CD14-positive monocyte (primary cell): Measurements from ENCODE around the gene SYNCRIP. TPM values are rescaled to one million over a fixed set of nuclear protein-coding genes. Genes with fewer than 3 reads are reported as not detected.
"Not testable (repeated sequence)": the region's sequence is repeated elsewhere in the genome, so short reads cannot be mapped to it uniquely, and the experiment has no call there.

Source experiments
- DNase-seq, 3 donors: peaks; one replicate each; pipeline ENCODE4 v3.0.0-alpha.2; 2011 to 2022
- H2AFZ ChIP-seq: 2 replicates; pipeline ENCODE4 v1.6.0; 2012; ENCODE audit warnings: mild to moderate bottlenecking, low read depth, low read length, inconsistent platforms; ENCODE audit not compliant: insufficient read depth, poor library complexity, severe bottlenecking
- H3K27ac ChIP-seq, 2 donors: 1 replicate in 1 of 2; 2 replicates in 1 of 2; pipeline ENCODE4 v1.5.1; 2012 to 2013; ENCODE audit warnings: low read length in 2 of 2, control low read depth in 1 of 2, inconsistent platforms in 1 of 2, low read depth in 1 of 2, mild to moderate bottlenecking in 1 of 2
- H3K27me3 ChIP-seq, 2 donors: one replicate each; pipeline versions ENCODE4 v1.6.0 to v1.6.1; 2011 to 2013; ENCODE audit warnings: low read length in 2 of 2; ENCODE audit not compliant: control insufficient read depth in 2 of 2, insufficient read depth in 2 of 2
- H3K36me3 ChIP-seq, 2 donors: replicated peaks in 1 of 2; 1 replicate in 1 of 2; 2 replicates in 1 of 2; pipeline versions ENCODE4 v1.5.1 to v1.6.1; 2012 to 2013; ENCODE audit warnings: low read length in 2 of 2, control low read depth in 1 of 2, inconsistent platforms in 1 of 2, mild to moderate bottlenecking in 1 of 2; ENCODE audit not compliant: insufficient read depth in 2 of 2, control insufficient read depth in 1 of 2
- H3K4me1 ChIP-seq, 2 donors: 1 replicate in 1 of 2; 2 replicates in 1 of 2; pipeline versions ENCODE4 v1.5.1 to v1.6.1; 2012 to 2013; ENCODE audit warnings: low read length in 2 of 2, control low read depth in 1 of 2, inconsistent platforms in 1 of 2, mild to moderate bottlenecking in 1 of 2, moderate library complexity in 1 of 2; ENCODE audit not compliant: insufficient read depth in 2 of 2, control insufficient read depth in 1 of 2
- H3K4me2 ChIP-seq: replicated peaks from 2 replicates; pipeline ENCODE3; 2012; ENCODE audit warnings: low read length, moderate library complexity, mild to moderate bottlenecking; ENCODE audit not compliant: poor library complexity, severe bottlenecking; ENCODE audit errors: extremely low read depth
- H3K4me3 ChIP-seq, 3 experiments: fragments of 200-600 bp in 1 of 3; sonication (generic) in 1 of 3; replicated peaks in 1 of 3; 1 replicate in 2 of 3; 2 replicates in 1 of 3; pipeline ENCODE4 v1.5.1; 2011 to 2013; ENCODE audit warnings: low read length in 3 of 3, mild to moderate bottlenecking in 3 of 3, control low read depth in 2 of 3, low read depth in 2 of 3, inconsistent platforms in 1 of 3, moderate library complexity in 1 of 3
- H3K79me2 ChIP-seq: 2 replicates; pipeline ENCODE4 v1.6.0; 2012; ENCODE audit warnings: mild to moderate bottlenecking, control low read depth, inconsistent platforms, low read length, moderate library complexity; ENCODE audit not compliant: insufficient read depth
- H3K9ac ChIP-seq: 2 replicates; pipeline ENCODE4 v1.6.0; 2017; ENCODE audit warnings: low read length, mild to moderate bottlenecking; ENCODE audit not compliant: insufficient read depth, poor library complexity, severe bottlenecking
- H3K9me3 ChIP-seq, 2 donors: replicated peaks in 1 of 2; 1 replicate in 1 of 2; 2 replicates in 1 of 2; pipeline versions ENCODE4 v1.5.1 to v1.6.1; 2012 to 2013; ENCODE audit warnings: low read length in 2 of 2, control low read depth in 1 of 2; ENCODE audit not compliant: control insufficient read depth in 1 of 2, insufficient read depth in 1 of 2
- H4K20me1 ChIP-seq: 2 replicates; pipeline ENCODE4 v1.6.0; 2012; ENCODE audit warnings: mild to moderate bottlenecking, low read length, control low read depth, moderate library complexity; ENCODE audit not compliant: insufficient read depth
- H3K27ac Mint-ChIP-seq, 7 donors: one replicate each; pipeline ENCODE4 v1.8.0; 2020; ENCODE audit warnings: mild to moderate bottlenecking in 7 of 7, mixed read lengths in 7 of 7, moderate library complexity in 6 of 7, inconsistent platforms in 2 of 7
- H3K27me3 Mint-ChIP-seq, 3 donors: one replicate each; pipeline ENCODE4 v1.8.0; 2021 to 2022; ENCODE audit warnings: low read depth in 3 of 3, mild to moderate bottlenecking in 3 of 3, mixed read lengths in 3 of 3, moderate library complexity in 3 of 3, inconsistent platforms in 1 of 3
- H3K36me3 Mint-ChIP-seq, 2 donors: one replicate each; pipeline ENCODE4 v1.8.0; 2020; ENCODE audit warnings: mixed read lengths in 2 of 2, inconsistent platforms in 1 of 2, mild to moderate bottlenecking in 1 of 2
- H3K4me1 Mint-ChIP-seq: one replicate; pipeline ENCODE4 v1.8.0; 2020; ENCODE audit warnings: mild to moderate bottlenecking, mixed read lengths
- H3K4me3 Mint-ChIP-seq, 2 donors: one replicate each; pipeline ENCODE4 v1.8.0; 2020; ENCODE audit warnings: mild to moderate bottlenecking in 2 of 2, mixed read lengths in 2 of 2, moderate library complexity in 1 of 2
- H3K9me3 Mint-ChIP-seq, 7 donors: one replicate each; pipeline ENCODE4 v1.8.0; 2020 to 2022; ENCODE audit warnings: mixed read lengths in 7 of 7, mild to moderate bottlenecking in 6 of 7, moderate library complexity in 6 of 7, inconsistent platforms in 2 of 7
- CTCF ChIP-seq: fragments of 200-600 bp; IDR thresholded peaks from one replicate; pipeline ENCODE4 v1.8.0; 2022; ENCODE audit warnings: antibody characterized with exemption, mild to moderate bottlenecking
- WGBS: methylation state at CpG from one replicate; pipeline ENCODE4 v1.1.5; 2013; ENCODE audit warnings: missing lambda C conversion rate; ENCODE audit not compliant: insufficient coverage; 5-methylcytosine and 5-hydroxymethylcytosine counted together
- intact Hi-C, 2 donors: fragments of 100-400 bp; cut with micrococcal nuclease; formaldehyde crosslinking; loops; one replicate each; pipeline versions ENCODE4 v1.15.0 to v1.15.1; 2023
- polyA plus RNA-seq, 3 donors: library from polyadenylated mRNA; depleted of rRNA in 1 of 3; unstranded in 2 of 3; stranded (reverse) in 1 of 3; fragments of 300-500 nt in 2 of 3; fragments of >200 nt in 1 of 3; fragmentation: Illumina TruSeq in 2 of 3; gene quantifications; 1 replicate in 2 of 3; 2 replicates in 1 of 3; pipeline ENCODE4 v1.2.3, GENCODE V29; 2012 to 2021

SYNCRIP gene
- polyA plus RNA-seq, 3 donors = 11.1 to 41.4 (median 36.6) TPM

GRCh38 chr6:85684809-85685171 lies 42.1 kb upstream of the SYNCRIP start:
- H2AFZ ChIP-seq = no peak overlapping the region
- H3K4me2 ChIP-seq = no peak overlapping the region
- intact Hi-C loops = no loop called here

GRCh38 chr6:85684133-85684808 lies 41.6 kb upstream of the SYNCRIP start:
- DNase-seq = no peak
- H3K36me3 Mint-ChIP-seq = no peaks in the 10 kb centered on the region
- peaks cover 0 to 3% (median 2%) of the 10 kb centered on the region in 7 donors for H3K9me3 Mint-ChIP-seq
- peaks cover 12% of the 10 kb centered on the region for H3K4me1 Mint-ChIP-seq
- Histone ChIP-seq H3K79me2 (peaks cover 11% of the 10 kb centered on the region), H3K9ac (no peak overlapping the region), H3K36me3 (no peaks in the 10 kb centered on the region), H4K20me1 (no peaks in the 10 kb centered on the region), H2AFZ (no peak overlapping the region), H3K27me3 (no peaks in the 10 kb centered on the region), H3K4me3 (no peak overlapping the region), H3K27ac (no peak overlapping the region), H3K4me2 (no peak overlapping the region), H3K9me3 (no peaks in the 10 kb centered on the region), H3K4me1 (peaks cover 10 to 12% of the 10 kb centered on the region in 2 donors)
- H3K27ac Mint-ChIP-seq = no peak overlapping the region
- WGBS = no CpG with 5 or more reads among the region's 2 CpGs
- no peak overlapping the region for H3K4me3 Mint-ChIP-seq
- no peaks in the 10 kb centered on the region for H3K27me3 Mint-ChIP-seq
- intact Hi-C loops = no loop called here
- no peak for TF ChIP-seq CTCF

More at GRCh38 chr6:85684809-85685171, 42.1 kb upstream of the SYNCRIP start:
- WGBS = no CpG with 5 or more reads among the region's 2 CpGs
- Histone ChIP-seq H3K36me3 (no peaks in the 10 kb centered on the region), H3K4me1 (peaks cover 6 to 7% of the 10 kb centered on the region in 2 donors), H3K79me2 (peaks cover 11% of the 10 kb centered on the region), H3K9ac (no peak overlapping the region), H3K27me3 (no peaks in the 10 kb centered on the region), H4K20me1 (no peaks in the 10 kb centered on the region), H3K4me3 (no peak overlapping the region), H3K27ac (no peak overlapping the region), H3K9me3 (no peaks in the 10 kb centered on the region)
- Mint-ChIP-seq H3K9me3 (peaks cover 0 to 3% (median 2%) of the 10 kb centered on the region in 7 donors), H3K27me3 (no peaks in the 10 kb centered on the region), H3K4me3 (no peak overlapping the region), H3K27ac (no peak overlapping the region), H3K36me3 (no peaks in the 10 kb centered on the region), H3K4me1 (peaks cover 7% of the 10 kb centered on the region)
- no peak for DNase-seq
- no peak for TF ChIP-seq CTCF

- H3K4me2 ChIP-seq, H3K27me3 Mint-ChIP-seq, H3K9ac ChIP-seq, H3K27me3 ChIP-seq, H3K27ac ChIP-seq, intact Hi-C loops, H3K36me3 ChIP-seq, H3K36me3 Mint-ChIP-seq, DNase-seq, H2AFZ ChIP-seq, H3K27ac Mint-ChIP-seq, H3K9me3 ChIP-seq, H3K4me3 ChIP-seq, H3K9me3 Mint-ChIP-seq, H3K4me3 Mint-ChIP-seq: not testable (repeated sequence)
- WGBS = 93% methylated on average over 3 of the region's 4 CpGs
- H3K4me1 Mint-ChIP-seq = peaks cover 18% of the 10 kb centered on the region
- peaks cover 11% of the 10 kb centered on the region for H4K20me1 ChIP-seq
- peaks cover 16 to 25% of the 10 kb centered on the region in 2 donors for H3K4me1 ChIP-seq
- peaks cover 27% of the 10 kb centered on the region for H3K79me2 ChIP-seq
These were observed 39.2 kb upstream of the SYNCRIP start for GRCh38 chr6:85681899-85682298.
